NCI-H2107 (cell line): ENCODE results near the gene TRIP10.
"Not testable (repeated sequence)": the region's sequence is repeated elsewhere in the genome, so short reads cannot be mapped to it uniquely, and the experiment has no call there.

Experiments
- DNase-seq: peaks from one replicate; lab custom pipeline; 2025; lab: John Stamatoyannopoulos, UW

TRIP10 gene

DNA sequence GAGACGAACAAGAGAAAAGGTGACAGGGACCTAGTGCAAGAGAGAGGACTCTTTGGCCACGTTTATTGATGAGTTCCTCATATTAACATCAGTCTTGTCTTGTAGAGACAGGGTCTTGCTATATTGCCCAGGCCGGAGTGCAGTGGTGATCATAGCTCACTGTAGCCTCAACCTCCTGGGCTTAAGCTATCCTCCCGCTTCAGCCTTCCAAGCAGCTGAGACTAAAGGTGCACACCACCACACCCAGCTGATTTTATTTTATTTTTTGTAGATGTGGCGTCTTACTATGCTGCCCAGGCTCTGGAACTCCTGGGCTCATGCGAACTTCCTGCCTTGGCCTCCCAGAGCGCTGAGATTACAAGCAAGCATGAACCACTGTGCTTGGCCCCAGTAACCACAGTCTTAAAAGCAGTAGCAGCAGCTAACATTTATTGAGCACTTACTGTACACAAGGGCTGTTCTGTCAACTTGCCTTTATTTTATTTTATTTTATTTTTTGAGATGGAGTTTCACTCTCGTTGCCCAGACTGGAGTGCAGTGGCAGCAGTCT lies 28.8 kb downstream of the TRIP10 start:
- no peak for DNase-seq

DNA sequence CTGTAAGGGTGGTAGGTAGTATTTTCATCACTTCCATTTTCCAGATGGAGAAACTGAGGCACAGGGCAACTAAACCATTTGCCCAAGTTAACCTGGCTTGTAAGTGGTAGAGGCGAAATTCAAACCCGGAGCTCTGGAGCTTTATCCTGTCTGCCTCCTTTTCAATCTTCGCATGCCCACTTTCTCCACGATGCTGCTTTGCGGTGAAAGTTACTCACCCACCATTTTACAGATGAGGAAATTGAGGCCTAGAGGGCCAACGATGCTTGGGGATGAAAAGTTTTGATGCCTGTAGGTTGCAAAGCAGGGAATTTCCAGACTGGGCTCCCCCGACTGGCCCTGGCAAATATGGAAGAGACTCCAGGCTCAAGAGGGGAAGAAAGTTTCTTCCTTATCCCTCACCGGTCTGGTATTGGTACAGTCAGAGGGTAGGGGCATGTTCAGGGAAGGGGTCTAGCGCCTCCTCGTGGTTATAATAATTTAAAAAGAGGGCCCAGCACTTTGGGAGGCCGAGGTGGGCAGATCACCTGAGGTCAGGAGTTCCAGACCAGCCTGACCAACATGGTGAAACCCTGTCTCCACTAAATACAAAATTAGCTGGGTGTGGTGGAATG lies 29.6 kb downstream of the TRIP10 start:
- no peak for DNase-seq

DNA sequence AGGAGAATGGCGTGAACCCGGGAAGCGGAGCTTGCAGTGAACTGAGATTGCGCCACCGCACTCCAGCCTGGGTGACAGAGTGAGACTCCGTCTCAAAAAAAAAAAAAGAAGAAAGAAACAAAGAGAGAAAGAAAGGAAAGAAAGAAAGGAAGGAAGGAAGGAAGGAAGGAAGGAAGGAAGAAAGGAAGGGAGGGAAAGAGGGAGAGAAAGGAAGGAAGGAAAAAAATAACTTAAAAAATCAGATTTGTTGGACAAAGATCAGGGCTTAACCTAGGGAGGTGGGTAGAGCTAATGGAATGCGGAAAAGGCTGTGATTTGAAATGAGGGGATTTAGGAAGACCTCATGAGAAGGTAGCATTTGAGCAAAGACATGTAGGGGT lies 32.2 kb downstream of the TRIP10 start:
- not testable (repeated sequence) for DNase-seq

DNA sequence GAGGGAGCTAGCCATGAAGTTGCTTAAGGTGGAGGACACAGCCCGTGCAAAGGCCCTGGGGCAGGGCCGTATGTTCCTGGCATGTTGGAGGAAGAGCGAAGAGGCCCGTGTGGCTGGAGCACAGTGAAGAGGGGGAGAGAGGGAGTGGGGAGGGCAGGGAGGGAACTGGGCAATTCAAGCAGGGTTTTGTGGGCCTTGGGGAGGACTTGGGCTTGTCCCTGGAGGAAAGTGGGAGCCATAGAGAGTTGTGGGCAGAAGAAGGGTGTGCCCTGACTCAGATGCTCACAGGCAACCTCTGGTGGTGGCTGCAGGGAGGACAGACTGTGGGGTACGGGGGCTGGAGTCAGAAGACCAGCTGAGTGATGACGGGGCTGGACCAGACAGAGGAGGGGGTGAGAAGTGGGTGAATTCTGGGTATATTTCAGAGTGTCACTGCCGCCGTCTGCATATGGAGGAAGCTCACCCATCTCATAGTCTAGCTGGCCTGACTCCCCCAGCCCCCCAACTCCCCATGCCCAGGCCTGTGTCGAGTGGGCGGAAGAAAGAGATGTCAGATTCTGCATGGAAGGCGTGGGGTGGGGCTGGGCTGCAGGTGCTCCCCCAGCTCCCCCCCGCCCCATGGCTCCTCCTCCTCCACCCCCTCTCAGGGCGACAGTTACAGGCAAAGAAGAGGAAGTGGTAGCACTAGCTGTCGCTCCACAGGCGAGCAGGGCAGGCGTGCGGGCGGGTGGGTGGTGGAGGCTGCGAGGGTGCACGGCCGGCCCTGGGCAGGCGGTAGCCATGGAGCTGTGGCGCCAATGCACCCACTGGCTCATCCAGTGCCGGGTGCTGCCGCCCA lies 32.8 kb downstream of the TRIP10 start, which contains the start of gene VAV1:
VAV1 (plus strand) TSS at position 681 of the 838 bp plus-strand sequence; CDS start at position 781, 100 bp downstream.
- DNase-seq, result no peak

DNA sequence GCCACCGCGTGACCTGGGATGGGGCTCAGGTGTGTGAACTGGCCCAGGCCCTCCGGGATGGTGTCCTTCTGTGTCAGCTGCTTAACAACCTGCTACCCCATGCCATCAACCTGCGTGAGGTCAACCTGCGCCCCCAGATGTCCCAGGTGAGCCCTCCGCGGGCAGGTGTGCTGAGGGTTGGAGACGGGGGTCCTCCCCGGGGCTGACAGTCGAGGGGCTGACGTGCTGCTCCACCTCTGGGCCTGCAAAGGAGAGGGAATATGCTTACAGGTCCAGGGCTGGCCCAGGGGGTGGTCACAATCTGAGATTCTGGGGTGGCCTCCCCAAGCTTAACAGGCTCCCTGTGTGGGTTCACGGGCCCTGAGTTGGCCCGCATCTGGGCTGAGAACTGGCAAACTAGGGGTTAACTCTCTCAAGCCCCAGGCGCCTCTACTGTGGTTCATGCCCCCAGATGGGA lies 33.4 kb downstream of the TRIP10 start:
- no peak for DNase-seq

DNA sequence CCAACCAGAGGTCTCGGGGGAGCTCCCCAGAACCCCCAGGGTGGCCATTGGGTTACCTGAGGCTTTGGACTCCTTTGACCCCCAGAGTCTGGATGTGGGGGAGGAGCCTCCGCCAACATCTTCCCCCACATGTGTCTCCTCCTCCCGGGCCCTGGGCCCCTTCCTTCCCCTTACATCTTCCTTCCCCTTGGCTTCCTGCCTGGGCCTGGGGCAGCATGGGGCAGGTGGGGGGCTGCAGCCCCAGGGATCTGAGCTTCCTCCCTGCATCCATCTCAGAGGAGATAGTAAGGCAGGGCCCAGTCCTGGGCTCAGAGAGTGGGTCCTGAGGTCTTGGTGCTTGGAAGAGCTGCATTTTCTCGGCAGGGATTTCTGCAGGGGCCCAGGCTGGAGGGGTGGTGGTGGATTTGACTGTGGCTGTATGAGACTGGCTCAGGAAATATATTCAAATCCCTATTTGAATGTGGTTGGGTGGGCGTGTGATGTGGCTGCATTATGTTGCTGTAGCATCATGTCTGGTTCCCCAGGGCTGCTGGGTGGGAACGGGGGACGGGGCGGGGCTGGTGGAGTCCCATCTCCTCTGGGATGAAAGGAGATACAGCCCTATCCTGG lies 33.9 kb downstream of the TRIP10 start:
- no peak for DNase-seq

DNA sequence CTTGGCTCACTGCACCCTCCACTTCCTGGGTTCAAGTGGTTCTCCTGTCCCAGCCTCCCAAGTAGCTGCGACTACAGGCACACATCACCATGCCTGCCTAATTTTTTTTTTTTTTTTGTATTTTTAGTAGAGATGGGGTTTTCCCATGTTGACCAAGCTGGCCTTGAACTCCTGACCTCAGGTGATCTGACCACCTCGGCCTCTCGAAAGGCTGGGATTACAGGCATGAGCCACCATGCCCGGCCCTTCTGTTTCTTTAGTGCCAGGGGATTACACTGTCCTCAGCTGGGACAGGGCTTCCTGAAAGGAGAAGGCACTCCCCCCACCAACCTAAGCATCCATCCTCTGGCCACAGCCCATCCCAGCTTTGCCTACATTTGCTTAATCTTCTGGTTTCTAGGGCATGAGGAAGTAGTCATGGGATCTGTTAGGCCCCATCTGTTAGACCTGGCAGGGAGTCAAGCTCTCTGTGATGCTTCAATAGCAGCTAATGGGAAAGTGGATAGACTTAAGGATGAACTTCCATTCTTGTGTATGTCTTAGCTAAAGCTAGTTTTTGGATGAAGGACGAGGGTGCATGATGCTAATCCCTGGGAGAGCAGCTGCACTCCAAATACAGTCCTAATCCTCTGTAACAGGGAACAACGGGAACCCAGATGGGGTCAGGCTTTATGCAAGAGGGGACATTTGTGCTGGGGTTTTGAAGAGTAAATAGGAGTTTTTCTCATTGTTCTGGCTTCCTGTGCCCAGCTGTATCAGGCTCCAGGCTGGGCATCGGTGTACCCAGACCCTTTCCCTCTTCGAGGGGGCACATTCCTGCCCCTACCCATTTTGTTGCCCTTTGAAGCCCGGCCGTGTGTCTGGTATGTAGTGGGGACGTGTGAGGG lies 35.6 kb downstream of the TRIP10 start:
- DNase-seq, result no peak

DNA sequence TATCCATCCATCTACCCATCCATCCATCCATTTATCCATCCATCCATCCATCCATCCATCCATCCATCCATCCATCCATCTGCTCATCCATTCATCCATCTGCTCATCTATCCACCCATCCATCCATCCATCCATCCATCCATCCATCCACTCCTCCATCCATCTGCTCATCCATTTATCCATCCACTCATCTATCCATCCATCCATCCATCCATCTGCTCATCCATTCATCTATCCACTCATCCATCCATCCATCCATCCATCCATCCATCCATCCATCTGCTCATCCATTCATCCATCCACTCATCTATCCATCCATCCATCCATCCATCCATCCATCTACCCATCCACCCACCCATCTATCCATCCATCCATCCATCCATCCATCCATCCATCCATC lies 36.6 kb downstream of the TRIP10 start:
- not testable (repeated sequence) for DNase-seq

DNA sequence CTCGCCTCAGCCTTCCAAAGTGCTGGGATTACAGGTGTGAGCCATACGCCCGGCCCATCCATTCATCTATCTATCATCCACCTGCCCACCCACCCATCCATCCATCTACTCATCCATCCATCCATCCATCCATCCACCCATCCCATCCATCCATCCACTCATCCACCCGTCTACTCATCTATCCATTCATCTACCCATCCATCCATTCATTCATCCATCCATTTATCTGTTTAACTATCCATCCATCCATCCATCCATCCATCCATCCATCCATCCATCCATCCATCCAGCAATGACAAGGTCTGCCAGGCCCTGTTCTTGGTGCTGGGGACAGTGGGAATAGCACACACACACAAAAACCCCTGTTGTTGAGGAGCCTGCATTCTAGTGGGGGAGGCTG lies 37.5 kb downstream of the TRIP10 start:
- DNase-seq, result no peak

DNA sequence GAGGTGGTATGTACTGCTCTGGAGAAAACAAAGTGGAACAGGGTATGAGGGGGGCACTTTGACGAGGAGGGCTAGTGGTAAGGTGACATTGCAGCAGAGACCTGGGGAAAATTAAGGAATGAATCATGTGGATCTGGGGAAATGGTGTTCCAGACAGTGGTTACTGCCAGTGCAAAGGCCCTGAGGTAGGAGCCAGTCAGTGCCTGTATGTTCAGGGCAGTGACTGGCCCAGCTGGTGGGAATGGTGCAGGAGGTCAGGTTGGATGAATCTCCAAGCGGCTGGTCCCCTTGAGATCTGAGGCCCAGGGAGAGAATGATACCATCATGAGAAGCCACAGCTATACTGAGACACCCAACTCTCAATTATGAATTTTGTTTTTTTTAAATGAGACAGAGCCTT lies 38.0 kb downstream of the TRIP10 start:
- DNase-seq, result no peak

DNA sequence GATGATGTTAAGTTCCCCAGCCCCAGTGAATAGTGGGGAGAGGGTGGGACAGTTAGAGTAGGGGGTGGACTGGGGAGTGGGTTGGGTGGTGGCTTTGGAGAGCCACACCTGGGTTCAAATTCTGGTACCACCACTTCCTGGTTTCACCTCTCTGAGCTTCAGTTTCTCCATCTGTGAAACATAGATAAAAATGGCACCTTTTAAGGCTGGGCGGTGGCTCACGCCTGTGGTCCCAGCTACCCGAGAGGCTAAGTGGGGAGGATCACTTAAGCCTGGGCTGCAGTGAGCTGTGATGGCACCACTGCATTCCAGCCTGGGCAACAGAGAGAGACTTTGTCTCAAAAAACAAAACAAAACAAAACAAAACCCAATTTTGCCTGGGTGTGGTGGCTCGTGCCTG lies 38.9 kb downstream of the TRIP10 start:
- no peak for DNase-seq

DNA sequence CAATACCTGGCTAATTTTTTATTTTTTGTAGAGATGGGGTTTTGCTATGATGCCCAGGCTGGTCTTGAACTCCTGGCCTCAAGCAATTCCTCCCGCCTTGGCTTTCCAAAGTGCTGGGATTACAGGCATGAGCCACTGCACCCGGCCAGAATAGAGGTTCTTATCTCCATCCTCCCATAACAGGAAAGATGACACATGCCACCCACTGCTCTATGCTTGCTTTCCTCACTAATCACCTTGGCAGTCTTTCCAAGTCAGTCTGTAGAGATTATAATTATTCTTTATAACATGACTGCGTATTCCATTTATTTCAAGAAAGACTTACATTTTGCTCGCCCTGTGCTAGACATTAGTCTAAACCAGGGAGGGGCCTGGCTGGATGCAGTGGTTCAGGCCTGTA lies 39.7 kb downstream of the TRIP10 start:
- no peak for DNase-seq

DNA sequence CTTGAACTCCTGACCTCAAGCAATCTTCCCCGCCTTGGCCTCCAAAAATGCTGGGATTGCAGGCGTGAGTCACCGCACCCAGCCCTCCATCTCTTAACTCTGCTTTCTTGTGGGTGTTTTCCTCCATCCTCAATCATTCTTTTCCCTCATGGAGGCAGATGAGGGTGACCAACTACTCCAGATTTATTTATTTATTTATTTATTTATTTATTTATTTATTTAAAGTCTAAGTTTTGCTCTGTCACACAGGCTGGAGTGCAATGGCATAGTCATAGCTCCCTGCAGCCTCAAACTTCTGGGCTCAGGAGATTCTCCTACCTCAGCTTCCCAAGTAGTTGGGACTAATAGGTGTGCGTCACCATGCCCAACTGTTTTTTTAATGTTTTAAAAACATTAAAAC lies 47.9 kb downstream of the TRIP10 start:
- DNase-seq, result no peak

DNA sequence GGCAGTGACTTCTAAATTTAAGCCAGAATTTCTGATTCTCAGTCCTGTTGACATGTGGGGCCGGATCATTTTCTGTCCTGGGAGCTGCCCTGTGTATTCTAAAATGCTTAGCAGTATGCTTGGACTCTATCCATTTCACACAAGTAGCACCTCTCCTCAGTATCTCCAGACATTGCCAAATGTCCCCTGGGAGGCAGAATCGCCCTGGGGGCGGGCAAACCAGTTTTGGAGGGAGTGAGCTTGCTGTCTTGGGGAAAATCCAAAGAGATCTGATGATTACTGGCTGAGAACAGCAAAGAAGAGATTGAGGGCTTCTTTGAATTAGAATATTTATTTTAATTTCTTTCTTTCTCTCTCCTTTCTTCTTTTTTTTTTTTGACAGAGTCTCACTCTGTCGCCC lies 49.4 kb downstream of the TRIP10 start:
- no peak for DNase-seq

DNA sequence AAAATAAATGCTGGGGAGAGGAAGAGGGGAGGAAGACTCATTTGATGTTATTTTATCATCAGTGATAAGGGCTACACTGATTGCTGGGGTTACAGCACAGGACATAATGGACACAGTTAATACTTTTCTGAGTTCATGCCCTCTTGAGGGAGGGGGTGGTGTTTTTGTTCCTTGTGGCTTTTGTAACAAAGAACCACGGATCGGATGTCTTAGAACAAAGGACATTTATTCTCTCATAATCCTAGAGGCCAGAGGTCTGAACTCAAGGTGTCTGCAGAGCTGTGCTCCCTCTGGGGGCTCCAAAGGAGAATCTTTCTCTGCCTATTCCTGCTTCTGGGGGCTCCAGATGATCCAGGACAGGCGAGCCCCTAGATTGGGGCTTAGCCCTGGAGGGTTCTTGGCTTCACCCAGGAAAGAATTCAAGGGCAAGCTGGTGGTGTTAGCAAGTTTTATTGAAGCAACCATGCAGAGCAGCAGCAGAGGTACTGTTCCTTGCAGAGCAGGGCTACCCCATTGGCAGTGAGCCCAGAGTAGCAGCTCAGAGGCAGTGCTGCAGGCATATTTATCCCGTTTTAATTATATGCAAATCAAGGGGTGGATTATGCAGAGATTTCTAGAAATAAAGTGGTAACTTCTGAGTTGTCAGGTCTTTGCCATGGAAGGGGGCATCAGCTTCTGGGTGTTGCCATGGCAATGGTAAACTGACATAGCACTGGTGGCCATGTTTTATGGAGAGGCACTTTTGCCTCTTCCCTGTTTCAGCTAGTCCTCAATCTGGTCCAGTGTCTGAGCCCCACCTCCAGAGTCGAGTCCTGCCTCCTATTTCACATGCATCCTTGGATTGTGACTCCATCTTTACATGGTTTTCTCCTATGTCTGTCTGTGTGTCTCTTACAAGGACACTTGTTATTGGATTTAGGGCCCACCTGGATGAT lies 51.0 kb downstream of the TRIP10 start:
- DNase-seq, result no peak

DNA sequence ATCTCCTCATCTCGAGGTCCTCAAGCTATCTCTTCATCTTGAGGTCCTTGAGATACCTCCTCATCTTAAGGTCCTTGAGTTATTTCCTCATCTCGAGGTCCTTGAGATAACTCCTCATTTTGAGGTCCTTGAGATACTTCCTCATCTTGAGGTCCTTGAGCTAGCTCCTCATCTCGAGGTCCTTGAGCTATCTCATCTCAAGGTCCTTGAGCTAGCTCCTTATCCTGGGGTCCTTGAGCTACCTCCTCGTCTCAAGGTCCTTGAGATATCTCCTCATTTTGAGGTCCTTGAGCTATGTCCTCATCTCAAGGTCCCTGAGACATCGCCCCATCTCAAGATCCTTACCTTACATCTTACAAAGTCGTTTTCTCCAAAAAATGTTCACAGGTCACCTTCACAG lies 51.8 kb downstream of the TRIP10 start:
- DNase-seq, result no peak

DNA sequence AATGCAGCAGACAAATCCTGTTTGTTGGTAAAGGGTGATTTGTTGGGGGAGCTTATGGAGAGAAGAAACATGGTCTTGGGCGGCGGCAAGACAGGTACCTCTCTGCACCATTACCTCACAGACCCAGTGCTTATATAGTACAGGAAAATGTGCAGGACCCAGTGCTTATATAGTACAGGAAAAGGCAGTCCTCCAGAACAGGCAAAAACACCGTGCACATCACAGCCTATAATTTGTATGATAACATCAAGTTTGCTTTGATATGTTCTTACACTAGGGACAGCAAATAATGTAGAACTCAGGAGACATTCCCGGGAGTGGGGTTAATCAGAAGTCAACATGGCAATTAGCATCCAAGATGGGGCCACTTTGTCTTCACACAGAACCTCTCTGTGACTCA lies 53.9 kb downstream of the TRIP10 start:
- DNase-seq, result no peak

DNA sequence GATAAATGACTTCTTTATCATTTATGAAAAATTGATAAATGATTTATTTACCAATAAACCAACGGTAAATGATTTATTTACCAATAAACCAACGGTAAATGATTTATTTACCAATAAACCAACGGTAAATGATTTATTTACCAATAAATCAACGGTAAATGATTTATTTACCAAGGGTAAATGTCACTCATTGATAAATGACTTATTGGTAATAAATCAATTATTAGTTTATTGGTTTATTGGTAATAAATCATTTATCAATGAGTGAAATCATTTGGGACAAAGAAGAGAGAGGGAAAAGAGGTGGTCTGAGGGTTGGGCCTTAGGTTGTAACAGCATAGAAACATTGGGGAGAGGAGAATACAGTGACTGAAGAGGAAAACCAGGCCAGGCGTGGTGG lies 54.5 kb downstream of the TRIP10 start:
- no peak for DNase-seq

DNA sequence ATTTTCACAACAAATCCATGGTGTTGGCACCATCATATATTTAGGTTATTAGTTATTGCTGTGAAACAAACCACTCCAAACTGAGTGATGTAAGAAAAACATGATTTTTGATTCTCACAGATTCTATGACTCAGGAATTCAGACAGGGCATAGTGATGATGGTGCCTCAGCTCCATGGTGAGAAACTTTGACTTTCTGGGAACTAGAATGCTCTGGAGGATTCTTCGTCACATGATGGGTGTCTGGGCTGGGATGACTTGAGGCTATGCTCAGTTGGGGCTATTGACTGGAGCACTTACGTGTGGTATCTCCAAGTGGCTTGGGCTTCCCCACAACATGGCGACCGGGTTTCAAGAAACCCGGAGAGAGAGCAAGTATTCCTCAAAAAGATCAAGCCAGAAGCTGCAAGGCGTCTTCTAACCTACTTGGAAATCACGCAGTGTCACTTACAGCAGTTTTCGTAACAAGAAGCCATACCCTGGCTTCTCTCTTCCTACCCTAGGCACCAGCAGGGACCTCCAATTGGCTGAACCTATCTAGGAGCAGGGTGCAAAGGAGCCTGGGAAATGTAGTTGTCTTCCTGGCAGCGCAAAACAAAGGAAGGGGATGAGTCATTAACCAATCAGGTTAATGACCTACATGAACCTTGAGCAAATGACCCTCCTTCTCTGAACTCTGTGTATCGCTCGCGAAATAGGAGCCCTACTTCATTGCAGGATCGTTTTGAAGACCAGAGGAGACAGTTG lies 55.4 kb downstream of the TRIP10 start:
- no peak for DNase-seq

DNA sequence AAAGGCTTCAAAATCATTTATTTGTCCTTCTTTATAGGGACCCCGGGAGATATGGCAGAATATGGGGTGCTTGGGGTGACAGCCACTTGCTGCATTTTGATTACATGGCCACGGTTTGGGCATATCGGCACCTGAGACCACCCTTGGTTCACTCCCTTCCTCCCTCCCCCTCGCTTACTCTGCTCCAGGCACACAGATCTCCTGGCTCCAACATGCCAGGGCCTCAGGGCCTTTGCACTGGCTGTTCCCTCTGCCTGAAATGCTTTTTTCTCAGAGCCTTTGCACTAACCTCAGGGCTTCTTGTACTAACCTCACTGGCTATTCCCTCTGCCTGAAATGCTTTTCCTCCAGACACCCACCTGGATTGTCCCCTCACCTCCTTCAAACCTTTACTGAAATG lies 56.8 kb downstream of the TRIP10 start:
- DNase-seq, result no peak
